Gastroesophageal sphincter (tissue), 3 donors: ENCODE results near the gene GZMM.

Experiments used
- CTCF ChIP-seq, 4 experiments: fragments of 200-600 bp in 2 of 4; fragments of 450-650 bp in 2 of 4; sonication (generic) in 1 of 4; IDR thresholded peaks; one replicate each; pipeline ENCODE4 v1.5.1; 2017 to 2019; ENCODE audit warnings: antibody characterized with exemption in 4 of 4, mild to moderate bottlenecking in 2 of 4, moderate library complexity in 2 of 4
- POLR2A ChIP-seq, 2 donors: fragments of 450-650 bp; IDR thresholded peaks; one replicate each; pipeline ENCODE4 v1.6.1; 2017; ENCODE audit warnings: antibody characterized with exemption in 2 of 2, mild to moderate bottlenecking in 2 of 2, moderate library complexity in 1 of 2
- POLR2AphosphoS5 ChIP-seq: sonication (generic); formaldehyde crosslinking; IDR thresholded peaks from one replicate; pipeline ENCODE4 v1.6.1; 2017; ENCODE audit warnings: antibody characterized with exemption

GRCh38 chr19:581399-582111, 37.7 kb downstream of the GZMM start:
- TF ChIP-seq POLR2AphosphoS5, result no peak
- no peak for TF ChIP-seq CTCF (IDR thresholded peaks at IDR 0.05)
- TF ChIP-seq POLR2A (IDR thresholded peaks at IDR 0.05), result no peak
